HEK293T (cell line): ENCODE data around the gene CDKN1B.

Source experiments
- BHLHE40 ChIP-seq: fragments of 450-650 bp; IDR thresholded peaks from 2 replicates; pipeline ENCODE4 v1.6.1; 2016; ENCODE audit warnings: mild to moderate bottlenecking, moderate library complexity, borderline replicate concordance
- FOXA1 ChIP-seq: fragments of 450-650 bp; IDR thresholded peaks from 2 replicates; pipeline ENCODE4 v1.6.1; 2016; ENCODE audit warnings: mild to moderate bottlenecking
- LEF1 ChIP-seq: fragments of 450-650 bp; IDR thresholded peaks from 2 replicates; pipeline ENCODE4 v1.6.1; 2017; ENCODE audit warnings: mild to moderate bottlenecking, borderline replicate concordance
- NFRKB ChIP-seq: fragments of 450-650 bp; IDR thresholded peaks from 2 replicates; pipeline ENCODE4 v1.6.1; 2016; ENCODE audit warnings: mild to moderate bottlenecking, moderate library complexity
- SUZ12 ChIP-seq: fragments of 450-650 bp; IDR thresholded peaks from 2 replicates; pipeline ENCODE4 v1.6.1; 2016; ENCODE audit warnings: mild to moderate bottlenecking
- TARDBP ChIP-seq: fragments of 450-650 bp; IDR thresholded peaks from 2 replicates; pipeline ENCODE4 v1.6.1; 2016
- TF ChIP-seq, protein P1 (sequence below): fragments of 450-650 bp; IDR thresholded peaks from 2 replicates; pipeline ENCODE4 v1.6.1; 2016

- TF ChIP-seq FOXA1 (no peak), SUZ12 (no peak), BHLHE40 (no peak), TARDBP (no peak), LEF1 (no peak), NFRKB (no peak)
- TF ChIP-seq, protein P1, sequence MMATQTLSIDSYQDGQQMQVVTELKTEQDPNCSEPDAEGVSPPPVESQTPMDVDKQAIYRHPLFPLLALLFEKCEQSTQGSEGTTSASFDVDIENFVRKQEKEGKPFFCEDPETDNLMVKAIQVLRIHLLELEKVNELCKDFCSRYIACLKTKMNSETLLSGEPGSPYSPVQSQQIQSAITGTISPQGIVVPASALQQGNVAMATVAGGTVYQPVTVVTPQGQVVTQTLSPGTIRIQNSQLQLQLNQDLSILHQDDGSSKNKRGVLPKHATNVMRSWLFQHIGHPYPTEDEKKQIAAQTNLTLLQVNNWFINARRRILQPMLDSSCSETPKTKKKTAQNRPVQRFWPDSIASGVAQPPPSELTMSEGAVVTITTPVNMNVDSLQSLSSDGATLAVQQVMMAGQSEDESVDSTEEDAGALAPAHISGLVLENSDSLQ: no peak
Observed at GRCh38 chr12:12734561-12735071, 17.4 kb downstream of the CDKN1B start.
